Transverse colon (tissue), 4 donors: ENCODE results near the gene TBC1D9B. TPM values are rescaled to one million over a fixed set of nuclear protein-coding genes. Genes with fewer than 3 reads are reported as not detected.

Experiments used
- small RNA-seq, 4 donors: library from RNA; depleted of rRNA; stranded (forward); fragments of <200 nt; gene quantifications; one replicate each; pipeline ENCODE3, GENCODE V24; 2016
- total RNA-seq, 4 donors: library from RNA; depleted of rRNA; stranded (reverse); fragments of >200 nt; gene quantifications; one replicate each; pipeline ENCODE4 v1.1.0, GENCODE V29; 2016

Gene TBC1D9B
- total RNA-seq, 4 donors from 2014 or later = 90.5 to 178 (median 127) TPM

Small RNA genes within 50 kb of the gene (small RNA-seq; reads per million reads assigned to genes)
- gene RF00019 = 0 reads per million in 4 donors

Other genes with a start within 250 kb of the TBC1D9B start
- not detected for gene CBY3, start 226.9 kb downstream of the TBC1D9B start, total RNA-seq
- gene CANX, start 208.9 kb downstream of the TBC1D9B start, total RNA-seq = 100 to 1,000 TPM; 124 to 398 (median 270) TPM
- gene MAML1, start 175.1 kb downstream of the TBC1D9B start, total RNA-seq = 10 to 100 TPM; 22.8 to 28.7 (median 27.3) TPM
- 1 to 10 TPM in 3 of 4 donors, not detected in 1; 3.0 to 3.8 (median 3.2) TPM for gene LTC4S, start 113.9 kb downstream of the TBC1D9B start, total RNA-seq
- gene MGAT4B, start 101.0 kb downstream of the TBC1D9B start, total RNA-seq = 1,000 to 10,000 TPM in 1 of 4 donors, 100 to 1,000 TPM in 3; 495 to 1,114 (median 787) TPM
- gene SQSTM1, start 87.0 kb downstream of the TBC1D9B start, total RNA-seq = 100 to 1,000 TPM; 250 to 620 (median 432) TPM
- 100 to 1,000 TPM in 1 of 4 donors, 10 to 100 TPM in 3; 24.7 to 124 (median 42.9) TPM for gene MRNIP, start 49.1 kb downstream of the TBC1D9B start, total RNA-seq
- gene RNF130, start 163.9 kb upstream of the TBC1D9B start, total RNA-seq = 10 to 100 TPM; 62.2 to 95.2 (median 70.3) TPM